Renal cortical epithelial cell (primary cell): Measurements from ENCODE around the gene TADA1. TPM values are rescaled to one million over a fixed set of nuclear protein-coding genes. Genes with fewer than 3 reads are reported as not detected.
"Not testable (repeated sequence)": the region's sequence is repeated elsewhere in the genome, so short reads cannot be mapped to it uniquely, and the experiment has no call there.

Experiments
- DNase-seq: peaks from one replicate; pipeline ENCODE4 v3.0.0-alpha.2; 2011; ENCODE audit warnings: low read depth
- total RNA-seq: library from RNA; depleted of rRNA; stranded (reverse); fragments of >200 nt; gene quantifications from 2 replicates; pipeline ENCODE4 v1.2.3, GENCODE V29; 2014

The TADA1 gene
- total RNA-seq, 1 donor from 2014 or later: 21.1 TPM

DNA sequence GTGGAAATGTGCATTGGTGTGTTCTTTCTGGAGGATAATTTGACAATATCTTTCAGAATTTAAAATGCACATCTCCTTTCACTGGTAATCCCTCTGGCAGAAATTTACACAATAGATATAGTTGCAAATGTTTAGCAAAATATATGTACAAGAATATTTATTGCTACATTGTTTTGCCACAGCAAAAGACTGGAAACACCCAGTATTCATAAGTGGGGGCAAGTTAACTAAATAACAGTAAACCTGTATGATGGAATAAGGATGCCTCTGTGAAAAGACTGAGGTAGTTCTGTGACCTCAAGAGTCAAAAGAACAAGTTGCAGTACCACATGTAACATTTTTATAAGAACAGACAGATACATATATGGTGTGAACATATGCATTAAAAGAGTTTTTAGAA is 13.7 kb upstream of the TADA1 start:
- DNase-seq: no peak

GRCh38 chr1:166888373-166889111 is 12.5 kb upstream of the TADA1 start:
- no peak for DNase-seq

DNA sequence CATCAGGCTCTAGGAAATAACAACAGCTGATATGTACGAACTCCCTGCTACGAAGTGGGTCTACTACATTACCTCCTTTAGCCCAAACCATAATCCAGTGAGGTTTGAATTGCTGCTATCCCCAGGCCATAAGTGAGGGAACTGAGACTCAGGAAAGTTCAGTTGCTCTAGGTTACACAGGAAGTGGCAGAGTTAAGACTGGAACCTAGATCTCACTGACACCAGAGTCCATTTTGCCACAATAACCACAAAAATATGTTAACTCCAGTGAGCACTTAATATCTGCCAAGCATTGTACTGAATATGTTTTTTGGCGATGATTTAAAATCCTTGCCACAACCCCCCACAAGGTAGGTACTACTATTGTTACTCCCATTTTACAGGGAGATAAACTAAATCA is 8.9 kb upstream of the TADA1 start:
- DNase-seq: no peak

GRCh38 chr1:166884040-166884642 is 8.1 kb upstream of the TADA1 start:
- no peak for DNase-seq

- DNase-seq: no peak
These were observed 6.8 kb upstream of the TADA1 start for GRCh38 chr1:166882893-166883292.

DNA sequence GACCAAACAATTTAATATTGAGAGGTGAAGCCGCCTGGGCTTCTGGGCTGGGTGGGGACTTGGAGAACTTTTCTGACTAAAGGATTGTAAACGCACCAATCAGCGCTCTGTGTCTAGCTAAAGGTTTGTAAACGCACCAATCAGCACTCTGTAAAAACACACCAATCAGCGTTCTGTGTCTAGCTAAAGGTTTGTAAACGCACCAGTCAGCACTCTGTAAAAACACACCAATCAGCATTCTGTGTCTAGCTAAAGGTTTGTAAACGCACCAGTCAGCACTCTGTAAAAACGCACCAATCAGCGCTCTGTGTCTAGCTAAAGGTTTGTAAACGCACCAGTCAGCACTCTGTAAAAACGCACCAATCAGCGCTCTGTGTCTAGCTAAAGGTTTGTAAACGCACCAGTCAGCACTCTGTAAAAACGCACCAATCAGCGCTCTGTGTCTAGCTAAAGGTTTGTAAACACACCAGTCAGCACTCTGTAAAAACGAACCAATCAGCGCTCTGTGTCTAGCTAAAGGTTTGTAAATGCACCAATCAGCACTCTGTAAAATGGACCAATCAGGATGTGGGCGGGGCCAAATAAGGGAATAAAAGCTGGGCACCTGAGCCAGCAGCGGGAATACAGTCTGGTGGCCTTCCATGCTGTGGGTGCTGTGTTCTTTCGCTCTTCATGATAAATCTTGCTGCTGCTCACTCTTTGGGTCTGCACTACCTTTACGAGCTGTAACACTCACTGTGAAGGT is 2.3 kb upstream of the TADA1 start:
- DNase-seq: not testable (repeated sequence)

- no peak for DNase-seq
These were observed 425 bp upstream of the TADA1 start for GRCh38 chr1:166876540-166876838.

- no peak for DNase-seq
These were observed 746 bp downstream of the TADA1 start for GRCh38 chr1:166875302-166875733.

- no peak for DNase-seq
These were observed 1.6 kb downstream of the TADA1 start for GRCh38 chr1:166874464-166874863.

GRCh38 chr1:166870584-166870983 is 5.5 kb downstream of the TADA1 start:
- DNase-seq: no peak

GRCh38 chr1:166869318-166870099 is 6.6 kb downstream of the TADA1 start:
- peak; percentile 4 for DNase-seq

GRCh38 chr1:166868639-166869038 is 7.4 kb downstream of the TADA1 start:
- no peak for DNase-seq

DNA sequence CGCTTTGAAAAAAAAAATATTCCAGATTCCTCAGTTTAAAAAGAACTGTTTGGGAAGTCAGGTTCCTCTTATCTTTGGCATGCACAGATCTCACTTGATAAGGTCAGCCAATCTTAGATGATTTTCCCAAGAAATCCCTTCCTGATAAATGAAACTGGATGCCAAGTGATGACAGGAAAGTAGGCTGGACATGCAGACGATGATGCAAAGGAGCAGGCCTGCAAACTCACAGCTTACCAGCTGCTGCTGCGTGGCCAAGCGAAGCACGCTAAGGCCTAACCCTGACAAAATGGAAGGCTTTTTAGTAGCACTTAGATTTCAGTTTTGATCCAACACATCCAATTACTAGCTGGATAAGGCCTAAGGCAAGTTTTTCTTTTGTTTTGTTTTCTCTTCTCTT is 10.1 kb downstream of the TADA1 start:
- DNase-seq: no peak

DNA sequence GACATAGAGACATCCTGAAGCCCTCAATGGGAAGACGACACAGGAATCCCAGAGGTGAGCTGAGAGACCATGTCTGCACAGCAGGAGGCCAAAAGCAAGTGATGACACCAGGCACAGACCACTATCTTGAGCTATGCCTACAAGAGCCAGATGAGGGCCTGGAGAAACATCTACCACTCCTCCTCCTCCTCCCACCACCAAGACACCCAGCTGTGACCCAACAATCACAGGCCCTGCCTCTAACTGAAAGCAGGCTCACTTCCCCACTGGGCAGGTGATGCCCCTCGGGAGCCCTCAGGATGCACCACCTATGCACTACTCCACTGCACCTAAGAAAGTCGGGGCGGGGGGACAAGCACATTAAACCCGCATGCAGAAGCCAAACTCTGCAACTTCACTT is 16.5 kb downstream of the TADA1 start:
- DNase-seq: no peak

- no peak for DNase-seq
These were observed 17.2 kb downstream of the TADA1 start for GRCh38 chr1:166858726-166859419.

DNA sequence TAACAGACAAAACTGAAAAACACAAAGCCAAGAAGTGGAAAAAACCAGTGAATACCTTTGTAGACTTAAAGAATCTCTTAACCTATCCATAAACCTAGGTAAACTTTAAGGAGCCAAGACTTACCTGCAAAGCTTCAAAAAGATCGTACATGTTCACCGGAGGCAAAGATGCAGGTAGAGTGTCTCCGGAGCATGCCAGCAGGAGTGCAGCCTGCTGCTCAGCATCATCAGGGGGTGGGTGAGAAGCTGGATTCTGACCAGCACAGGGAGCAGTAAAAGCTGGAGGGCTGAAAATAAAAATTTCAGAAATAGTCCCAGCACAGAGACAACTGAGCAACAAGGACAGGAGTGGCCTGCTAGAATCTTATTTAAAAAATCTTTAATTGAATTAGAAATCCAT is 18.1 kb downstream of the TADA1 start:
- DNase-seq: no peak

GRCh38 chr1:166855558-166855957 is 20.5 kb downstream of the TADA1 start:
- no peak for DNase-seq

- DNase-seq: no peak
These were observed 23.1 kb downstream of the TADA1 start for GRCh38 chr1:166852918-166853317.

DNA sequence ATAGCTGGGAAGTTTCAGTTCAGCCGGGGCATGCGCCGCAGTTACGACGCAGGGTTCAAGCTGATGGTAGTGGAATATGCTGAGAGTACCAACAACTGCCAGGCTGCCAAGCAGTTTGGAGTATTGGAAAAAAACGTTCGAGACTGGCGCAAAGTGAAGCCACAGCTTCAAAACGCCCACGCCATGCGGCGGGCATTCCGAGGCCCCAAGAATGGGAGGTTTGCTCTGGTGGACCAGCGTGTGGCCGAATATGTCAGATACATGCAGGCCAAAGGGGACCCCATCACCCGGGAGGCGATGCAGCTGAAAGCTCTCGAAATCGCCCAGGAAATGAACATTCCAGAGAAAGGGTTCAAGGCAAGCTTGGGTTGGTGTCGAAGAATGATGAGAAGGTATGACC is 26.9 kb downstream of the TADA1 start:
- DNase-seq: no peak

- no peak for DNase-seq
These were observed 27.9 kb downstream of the TADA1 start for GRCh38 chr1:166848193-166848592.

- no peak for DNase-seq
These were observed 31.3 kb downstream of the TADA1 start for GRCh38 chr1:166844791-166845190.
